ENCODE data around the gene CAPS. TPM values are rescaled to one million over a fixed set of nuclear protein-coding genes. Genes with fewer than 3 reads are reported as not detected.
"Not testable (repeated sequence)": the region's sequence is repeated elsewhere in the genome, so short reads cannot be mapped to it uniquely, and the experiment has no call there.

Gene CAPS
- total RNA-seq, 1 experiment from 2014 or later: 1.3 TPM

DNA sequence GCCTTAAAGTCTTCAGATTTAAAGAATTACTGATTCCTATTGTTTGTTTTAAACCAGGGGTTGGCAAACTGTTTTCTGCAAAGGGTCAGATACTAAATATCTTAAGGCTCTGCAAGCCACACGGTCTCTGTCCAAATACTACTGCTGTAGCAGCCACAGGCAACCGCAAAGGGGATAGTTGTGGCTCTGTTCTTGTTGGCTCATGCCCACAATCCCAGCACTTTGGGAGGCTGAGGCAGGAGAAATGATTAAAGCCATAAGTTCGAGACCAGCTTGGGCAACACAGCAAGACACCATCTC is 41.5 kb downstream of the CAPS start:
- peak; percentile 66 for DNase-seq (ENCODE audit: low read depth)

DNA sequence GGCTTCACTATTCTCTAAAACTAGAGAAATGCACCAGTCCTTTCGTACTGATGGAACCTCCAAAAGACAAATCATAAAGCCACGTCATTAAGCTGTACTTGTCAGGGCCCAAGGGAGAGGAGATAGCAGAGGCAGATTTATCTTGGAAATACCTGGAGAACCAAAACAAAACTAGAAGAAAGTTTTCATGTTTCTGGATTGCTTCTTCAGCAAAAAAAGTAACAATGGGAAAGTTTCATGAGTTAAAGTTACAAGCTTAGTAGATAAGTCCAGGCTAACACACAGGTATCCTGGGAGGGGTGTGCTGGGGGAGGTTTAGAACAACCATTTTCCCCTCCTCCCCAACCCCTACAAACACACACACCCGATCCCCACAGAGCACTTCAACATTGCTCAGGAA is 42.3 kb downstream of the CAPS start:
- no peak for DNase-seq (ENCODE audit: low read depth)

DNA sequence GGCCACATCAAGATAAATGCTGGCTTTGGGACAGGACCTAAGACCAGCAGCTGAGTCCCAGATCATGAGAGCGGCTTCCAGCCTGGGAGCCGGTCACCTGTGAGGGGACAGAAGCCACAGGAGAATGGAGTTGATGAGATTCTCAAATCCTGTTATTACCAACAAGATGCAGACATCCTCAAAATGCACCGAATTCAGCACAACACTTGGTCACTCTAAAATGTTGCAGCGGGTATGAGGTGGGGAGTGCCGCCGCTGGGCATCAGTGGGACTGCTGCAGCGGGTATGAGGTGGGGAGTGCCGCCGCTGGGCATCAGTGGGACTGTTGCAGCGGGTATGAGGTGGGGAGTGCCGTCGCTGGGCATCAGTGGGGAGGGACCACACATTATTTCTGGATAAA is 42.7 kb downstream of the CAPS start:
- no peak for DNase-seq (ENCODE audit: low read depth)

DNA sequence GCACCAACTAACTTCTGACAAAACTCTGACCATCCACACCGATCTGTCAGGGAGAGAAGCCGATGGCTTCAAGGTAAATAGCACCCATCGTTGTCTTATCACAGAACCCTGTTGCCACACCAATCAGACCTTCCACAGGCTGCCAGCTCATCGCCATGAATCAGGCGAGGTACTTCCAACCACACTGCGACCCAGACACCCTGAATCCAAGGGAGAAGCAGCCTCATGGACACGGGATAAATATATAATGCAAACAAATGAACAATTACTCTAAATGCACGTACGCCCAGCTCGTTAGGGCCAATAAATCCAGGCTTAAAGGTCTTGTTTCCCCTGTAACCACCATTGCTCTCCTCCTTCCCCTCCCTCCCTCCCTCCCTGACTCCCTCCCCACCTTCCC is 43.1 kb downstream of the CAPS start:
- DNase-seq (ENCODE audit: low read depth): peak; percentile 68

DNA sequence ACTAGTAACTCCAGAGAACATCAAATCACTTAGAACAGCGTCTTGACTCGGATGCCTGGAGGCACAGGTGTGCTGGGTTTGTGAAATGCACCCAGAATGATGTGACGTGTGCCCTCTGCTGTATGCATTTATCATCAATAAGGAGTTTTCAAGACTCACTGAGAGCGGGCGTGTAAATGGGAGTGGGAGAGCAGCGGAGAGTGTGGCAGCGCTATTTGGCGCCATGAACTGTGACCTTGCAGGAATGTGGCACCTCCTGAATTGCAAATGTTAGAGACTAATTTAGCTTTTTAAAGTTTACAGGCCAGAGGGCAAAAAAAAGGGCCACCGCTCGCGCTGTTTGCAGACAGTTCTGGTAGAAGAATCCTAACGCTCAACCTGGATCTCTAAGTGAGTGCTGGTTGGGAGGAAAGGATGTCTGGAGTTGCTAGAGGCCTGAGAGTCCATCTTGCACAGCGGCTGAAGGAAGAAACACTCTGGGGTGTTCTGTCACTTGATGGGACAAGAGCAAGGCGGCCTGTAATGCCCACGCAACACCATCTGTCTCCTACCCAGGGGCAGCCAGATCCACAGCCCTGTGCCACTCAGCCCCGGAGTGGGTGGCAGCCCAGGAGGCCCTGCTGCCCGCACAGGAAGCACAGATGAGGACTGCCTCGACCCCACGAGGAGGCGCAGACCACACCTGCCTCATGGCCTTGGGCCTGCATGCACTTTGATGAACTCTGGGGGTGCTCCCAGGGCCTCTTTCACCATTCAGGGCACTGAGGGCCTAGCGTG is 44.2 kb downstream of the CAPS start:
- DNase-seq (ENCODE audit: low read depth): no peak

DNA sequence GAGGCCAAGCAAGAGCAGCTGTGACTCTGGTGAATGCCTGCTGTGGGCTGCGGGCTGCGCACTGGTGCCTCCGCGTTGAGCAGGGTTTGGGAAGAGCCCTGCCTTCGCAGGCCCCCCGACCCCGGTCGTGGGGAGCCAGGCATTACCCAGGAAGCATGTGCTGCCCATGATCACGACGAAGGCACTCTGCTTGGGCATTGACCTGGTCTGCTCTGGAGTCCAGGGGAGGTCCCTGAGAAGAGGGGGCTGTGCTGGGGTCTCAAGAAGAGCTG is 44.7 kb downstream of the CAPS start:
- DNase-seq (ENCODE audit: low read depth): no peak

DNA sequence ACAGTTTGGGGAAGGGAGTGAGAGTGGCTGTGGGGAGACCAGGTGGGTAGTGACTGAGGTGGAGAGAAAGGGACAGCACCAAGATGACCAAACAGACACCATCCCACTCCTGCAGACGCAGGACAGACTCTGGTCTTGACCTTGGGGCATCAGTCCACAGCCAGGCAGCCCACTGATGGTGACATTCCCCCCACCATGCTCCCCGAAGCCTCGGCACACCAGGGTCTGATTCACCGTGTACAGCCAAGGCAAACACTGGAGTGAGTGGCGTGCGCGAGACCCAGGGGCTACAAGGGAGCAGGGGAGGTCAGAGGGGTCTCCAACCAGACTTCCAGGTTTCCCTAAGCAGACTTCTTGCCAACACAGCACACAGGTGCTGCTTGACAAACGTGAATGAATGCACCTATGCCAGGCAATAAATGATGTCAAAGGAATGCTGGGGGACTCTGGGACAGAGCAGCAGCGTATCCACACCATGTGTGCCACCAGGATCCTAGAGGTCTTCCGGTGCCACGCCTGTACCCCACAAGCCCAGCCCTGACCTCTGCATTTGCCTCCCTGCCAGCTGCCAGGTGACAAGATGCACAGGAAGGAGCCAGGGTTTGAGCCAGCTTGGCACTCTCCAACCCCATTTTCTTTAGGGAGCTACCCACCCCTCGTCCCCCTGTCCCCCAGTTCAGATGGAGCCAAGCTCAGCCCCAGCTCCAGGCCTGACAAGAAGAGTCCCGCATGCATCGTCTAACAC is 45.4 kb downstream of the CAPS start:
- DNase-seq (ENCODE audit: low read depth): no peak

DNA sequence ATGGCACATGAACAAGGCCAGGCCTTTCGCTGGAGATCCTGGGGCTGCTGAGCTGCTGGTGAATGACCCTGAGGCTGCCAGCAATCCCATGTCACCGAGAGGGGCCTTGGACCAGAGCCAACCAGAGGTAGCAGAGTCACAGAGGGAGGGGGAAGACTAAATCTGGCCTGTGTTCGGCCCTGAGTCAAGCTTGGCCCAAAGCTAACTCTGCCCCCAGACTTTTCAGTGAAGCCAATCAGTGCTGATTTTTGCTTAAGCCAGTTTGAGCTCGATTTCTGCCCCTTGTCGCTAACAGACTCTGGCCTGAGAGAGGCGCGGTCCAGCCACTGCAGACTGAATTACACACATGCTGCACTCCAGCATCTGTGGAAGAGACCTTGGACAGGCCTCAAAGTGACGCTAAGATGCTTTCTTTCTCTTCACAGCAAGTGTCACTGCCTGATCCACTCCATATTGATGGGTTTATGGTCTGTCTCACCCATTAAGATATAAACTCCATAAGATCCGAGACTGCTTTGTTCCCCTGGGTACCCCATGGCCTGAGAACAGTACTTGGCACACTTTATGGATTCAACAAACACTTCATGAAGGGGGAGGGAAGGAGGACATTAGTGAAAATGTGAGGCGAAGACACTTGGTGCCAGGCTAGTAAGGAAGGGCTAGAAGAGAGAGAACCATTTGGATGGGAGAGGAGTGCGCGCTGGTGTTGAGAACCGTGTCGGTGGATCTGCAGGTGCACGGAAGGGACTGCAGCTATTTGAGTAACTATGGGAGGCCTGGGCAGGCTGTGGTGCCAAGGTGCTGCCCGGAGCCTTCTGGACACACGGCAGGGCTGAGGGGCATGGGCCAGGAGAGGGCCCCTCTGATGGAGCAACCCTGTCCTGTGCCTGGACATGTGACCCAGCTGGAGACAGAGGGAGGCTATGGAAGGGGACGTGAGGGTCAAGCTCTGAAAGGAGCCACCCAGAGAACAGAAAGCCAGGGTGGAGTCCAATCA is 46.2 kb downstream of the CAPS start:
- no peak for DNase-seq (ENCODE audit: low read depth)

DNA sequence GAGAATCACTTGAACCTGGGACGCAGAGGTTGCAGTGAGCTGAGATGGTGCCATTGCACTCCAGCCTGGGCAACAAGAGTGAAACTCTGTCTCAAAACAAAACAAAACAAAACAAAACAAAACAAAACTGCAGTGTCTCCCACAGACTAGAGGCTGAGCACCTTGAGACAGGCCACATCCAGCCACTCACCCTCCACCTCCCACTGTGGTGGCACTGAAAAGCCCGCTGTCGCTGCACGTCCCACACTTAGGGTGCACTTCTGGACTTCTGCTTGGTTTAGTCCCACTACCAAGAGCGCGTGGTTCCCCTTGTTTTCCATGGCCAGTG is 47.6 kb downstream of the CAPS start:
- DNase-seq (ENCODE audit: low read depth): not testable (repeated sequence)

DNA sequence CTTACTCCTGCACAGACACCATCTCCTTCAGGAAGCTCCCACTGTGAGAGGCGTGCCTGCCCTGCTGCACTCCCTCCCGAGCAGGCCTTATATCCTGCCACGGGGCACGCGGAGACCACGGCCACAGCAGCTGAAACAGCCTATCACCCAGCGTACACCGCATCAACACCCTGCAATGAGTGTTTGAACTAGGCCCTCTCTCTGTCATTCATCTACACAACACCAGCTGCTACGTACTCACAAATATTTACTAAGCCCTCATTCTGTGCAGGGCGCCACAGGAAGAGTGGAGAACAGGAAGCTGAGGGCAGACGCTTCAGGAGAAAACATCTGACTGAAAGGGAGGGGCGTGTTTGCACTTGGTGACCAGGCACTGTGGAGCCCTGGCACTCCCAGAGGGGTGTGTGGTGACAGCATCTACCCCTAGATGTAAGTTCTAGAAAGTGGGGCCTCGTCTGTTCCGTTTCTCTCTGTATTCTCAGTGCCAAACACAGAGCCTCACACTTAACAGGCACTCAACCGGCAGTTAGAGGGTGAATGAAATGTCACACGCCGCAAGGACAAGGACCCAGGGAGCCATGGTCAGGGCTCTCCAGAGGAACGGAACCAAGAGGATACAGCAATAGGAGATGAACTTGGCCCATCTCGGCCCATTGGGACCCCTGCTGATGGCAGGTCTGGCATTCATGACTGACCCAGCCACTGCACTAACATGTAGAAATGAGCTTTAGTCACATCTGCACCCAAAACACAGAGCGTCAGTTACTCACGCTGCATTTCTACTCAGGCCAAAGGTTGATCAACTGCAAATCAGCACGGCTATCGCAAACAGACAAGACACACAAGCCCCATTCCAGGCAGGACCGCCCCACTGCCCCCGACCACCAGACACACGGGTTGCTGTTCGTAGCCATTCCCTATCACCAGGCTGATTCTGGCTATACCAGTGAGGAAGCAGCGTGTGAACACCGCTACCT is 48.2 kb downstream of the CAPS start:
- DNase-seq (ENCODE audit: low read depth): no peak

DNA sequence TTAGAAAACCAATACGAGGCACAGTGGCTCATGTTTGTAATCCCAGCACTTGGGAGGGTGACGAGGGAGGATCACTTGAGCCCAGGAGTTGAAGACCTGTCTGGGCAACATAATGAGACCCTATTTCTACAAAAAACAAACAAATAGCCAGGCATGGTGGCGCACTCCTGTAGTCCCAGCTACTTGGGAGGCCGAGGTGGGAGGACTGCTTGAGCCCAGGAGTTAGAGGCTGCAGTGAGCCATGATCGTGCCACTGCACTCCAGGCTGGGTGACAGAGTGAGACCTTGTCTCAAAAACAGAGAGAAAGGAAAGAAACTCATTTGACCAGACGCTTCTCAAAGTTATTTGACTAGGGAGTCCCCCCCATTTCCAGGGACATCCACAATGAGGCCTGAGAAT is 49.2 kb downstream of the CAPS start:
- DNase-seq (ENCODE audit: low read depth): not testable (repeated sequence)

DNA sequence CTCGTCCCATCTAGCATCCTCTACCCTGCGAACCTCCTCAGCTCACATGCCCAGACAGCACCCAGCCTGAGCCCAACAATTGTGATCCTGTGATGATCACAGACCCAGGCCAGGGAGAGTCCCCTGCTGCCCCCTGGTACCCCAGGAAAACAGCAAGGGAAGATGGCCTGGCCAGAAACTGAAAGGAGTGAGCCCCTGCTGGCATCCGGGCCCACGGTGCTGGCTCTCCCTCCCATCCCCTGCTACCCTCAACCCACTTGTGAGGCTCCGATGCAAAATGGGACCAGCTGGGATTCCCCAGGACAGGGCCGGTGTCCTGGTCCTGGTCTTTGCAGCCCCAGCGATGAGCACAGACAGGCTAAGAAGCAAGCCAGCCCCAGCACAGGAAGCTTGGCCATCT is 49.8 kb downstream of the CAPS start:
- no peak for DNase-seq (ENCODE audit: low read depth)

DNA sequence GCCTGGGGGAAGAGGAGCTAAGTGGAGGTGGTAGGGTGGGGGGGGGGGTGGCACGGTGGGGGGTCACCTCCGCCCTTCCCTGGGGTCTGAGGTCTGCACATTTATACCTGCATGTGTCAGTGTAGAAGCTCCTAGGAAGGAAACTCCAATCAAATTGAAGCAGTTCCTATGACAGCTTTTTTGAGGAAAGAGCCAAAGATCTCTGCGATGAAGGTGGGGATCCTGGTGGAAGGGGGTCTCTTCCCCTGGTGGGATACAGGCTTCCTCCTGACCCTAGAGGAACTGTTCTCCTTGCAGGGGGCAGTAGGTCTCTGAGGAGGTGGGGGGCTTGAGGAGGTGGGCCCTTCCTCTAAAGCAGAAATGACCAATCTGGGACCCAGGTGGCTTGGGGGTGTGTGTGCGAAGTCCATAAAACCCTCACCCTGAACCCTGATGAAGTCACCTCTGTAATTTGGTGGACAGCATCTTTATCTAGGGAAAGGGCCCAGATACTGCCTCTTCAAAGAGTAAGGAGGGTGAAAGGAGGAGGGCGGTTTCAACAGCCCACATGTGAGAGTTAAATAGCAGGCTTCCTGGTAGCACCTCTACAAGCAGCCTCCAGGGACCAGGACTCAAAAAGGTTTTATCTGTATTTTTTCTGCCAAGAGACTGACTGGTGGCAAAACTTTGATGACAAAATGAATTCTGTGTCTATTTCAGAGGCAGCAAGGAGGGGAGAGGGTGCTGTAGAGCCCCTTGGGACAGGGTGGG is 50.9 kb downstream of the CAPS start:
- no peak for DNase-seq (ENCODE audit: low read depth)

Other genes with a start within 250 kb of the CAPS start
- gene MICOS13, start 233.7 kb upstream of the CAPS start, total RNA-seq (2014; rRNA removed; shearing (Covaris generic)): 46.6 and 47.0 TPM in 2 replicates
- gene HSD11B1L, start 233.2 kb upstream of the CAPS start, total RNA-seq (2014; rRNA removed; shearing (Covaris generic)): 10.7 and 13.7 TPM in 2 replicates
- gene RPL36, start 224.0 kb upstream of the CAPS start, total RNA-seq (2014; rRNA removed; shearing (Covaris generic)): 734 and 1,196 TPM in 2 replicates
- gene LONP1, start 194.1 kb upstream of the CAPS start, total RNA-seq (2014; rRNA removed; shearing (Covaris generic)): 53.1 and 71.2 TPM in 2 replicates
- not detected in 2 replicates for gene CATSPERD, start 193.6 kb upstream of the CAPS start, total RNA-seq (2014; rRNA removed; shearing (Covaris generic))
- gene PRR22, start 129.5 kb upstream of the CAPS start, total RNA-seq (2014; rRNA removed; shearing (Covaris generic)): 0.07 and 0.34 TPM in 2 replicates
- 12.7 and 24.7 TPM in 2 replicates for gene DUS3L, start 123.1 kb upstream of the CAPS start, total RNA-seq (2014; rRNA removed; shearing (Covaris generic))
- 0.67 TPM in 1 of 2 replicates, not detected in the other for gene NRTN, start 109.2 kb upstream of the CAPS start, total RNA-seq (2014; rRNA removed; shearing (Covaris generic))
- not detected in 2 replicates for gene FUT6, start 74.6 kb upstream of the CAPS start, total RNA-seq (2014; rRNA removed; shearing (Covaris generic))
- gene FUT3, start 62.8 kb upstream of the CAPS start, total RNA-seq (2014; rRNA removed; shearing (Covaris generic)): not detected in 2 replicates
- not detected in 2 replicates for gene FUT5, start 43.7 kb upstream of the CAPS start, total RNA-seq (2014; rRNA removed; shearing (Covaris generic))
- 246 and 328 TPM in 2 replicates for gene NDUFA11, start 10.5 kb upstream of the CAPS start, total RNA-seq (2014; rRNA removed; shearing (Covaris generic))
- 1.6 and 4.4 TPM in 2 replicates for gene VMAC, start 9.4 kb upstream of the CAPS start, total RNA-seq (2014; rRNA removed; shearing (Covaris generic))
- gene RANBP3, start 63.9 kb downstream of the CAPS start, total RNA-seq (2014; rRNA removed; shearing (Covaris generic)): 115 and 130 TPM in 2 replicates
- gene RFX2, start 196.2 kb downstream of the CAPS start, total RNA-seq (2014; rRNA removed; shearing (Covaris generic)): 4.8 and 13.4 TPM in 2 replicates
- gene ACSBG2, start 221.4 kb downstream of the CAPS start, total RNA-seq (2014; rRNA removed; shearing (Covaris generic)): not detected in 2 replicates